Activated T-cell treated with anti-CD3 and anti-CD28 coated beads for 1 hour (primary cell): ENCODE data around the gene ZNF174.

ENCODE experiments used
- DNase-seq: peaks from one replicate; pipeline ENCODE4 v3.0.0-alpha.2; 2020; ENCODE audit warnings: low read depth

The ZNF174 gene

DNA sequence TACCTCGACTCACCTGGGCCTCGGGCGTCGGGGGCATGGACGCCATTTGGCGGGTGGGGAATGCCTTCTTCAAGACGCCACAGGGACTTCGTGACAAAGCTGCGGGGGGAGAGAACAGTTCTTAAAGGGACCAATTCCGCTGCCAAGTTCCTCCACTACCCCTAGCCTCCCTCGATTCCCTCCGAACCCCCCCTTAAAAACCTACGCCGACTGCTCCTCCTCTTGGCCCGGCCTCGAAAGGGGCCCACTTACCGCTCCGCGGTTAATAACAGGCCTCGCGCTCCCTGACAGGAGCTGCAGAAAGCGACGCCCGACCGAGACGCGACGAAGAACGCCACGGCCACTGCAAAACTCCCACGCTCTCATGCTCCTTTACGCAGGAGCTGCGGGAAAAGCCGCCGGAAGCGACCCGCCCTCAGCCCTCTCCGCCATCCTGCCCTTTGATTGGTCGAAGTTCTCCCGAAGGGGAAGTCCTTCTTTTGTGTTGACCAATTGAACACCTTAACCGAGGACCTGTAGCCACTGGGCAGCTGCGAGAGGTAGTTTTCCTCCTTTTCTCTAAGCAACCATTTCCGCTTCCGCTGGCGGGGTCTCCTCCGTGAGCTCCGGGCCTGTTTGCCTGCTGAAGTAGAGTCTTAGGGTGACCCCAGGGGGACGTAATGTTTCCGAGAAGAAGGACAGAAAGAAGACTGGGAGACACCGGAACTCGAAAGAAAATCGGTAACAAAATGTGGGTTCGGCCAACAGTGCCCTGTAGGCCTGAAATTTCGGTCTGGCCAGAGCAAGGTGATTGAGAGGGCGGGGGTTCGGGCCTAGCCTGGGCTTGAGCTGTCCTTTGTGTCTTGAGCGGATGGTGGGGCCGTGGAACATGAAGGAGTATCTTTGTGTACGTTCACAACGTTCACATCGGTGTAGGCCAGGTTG, 42.4 kb downstream of the ZNF174 start, which contains the start of the genes NAA60 and ZNF597:
Gene NAA60 (plus strand): TSS at position 573 of the 924 bp plus-strand sequence. CDS start 32,548 bp downstream, outside the sequence.
Gene ZNF597 (minus strand): TSS at position 397 of the 924 bp plus-strand sequence. CDS start 351 bp downstream, at position 46.
- DNase-seq = peak; percentile 58

DNA sequence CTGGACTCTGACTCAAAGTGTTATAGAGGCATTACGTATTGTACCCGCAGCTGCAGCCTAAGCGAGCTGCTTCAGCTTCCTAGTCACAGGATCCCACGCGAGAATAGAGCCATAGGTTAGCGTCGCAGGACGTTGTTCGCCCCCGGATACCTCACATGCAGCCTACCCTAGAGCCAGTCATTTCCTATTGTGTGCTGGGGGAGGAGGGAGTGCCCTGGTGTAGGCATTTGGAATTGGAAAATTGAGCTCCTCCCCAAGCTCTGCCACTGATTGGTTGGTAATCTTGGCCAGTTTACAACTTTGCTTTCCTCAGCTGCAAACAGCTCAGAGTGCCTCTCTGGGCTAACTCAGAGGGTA, 43.0 kb downstream of the ZNF174 start:
- DNase-seq = no peak

DNA sequence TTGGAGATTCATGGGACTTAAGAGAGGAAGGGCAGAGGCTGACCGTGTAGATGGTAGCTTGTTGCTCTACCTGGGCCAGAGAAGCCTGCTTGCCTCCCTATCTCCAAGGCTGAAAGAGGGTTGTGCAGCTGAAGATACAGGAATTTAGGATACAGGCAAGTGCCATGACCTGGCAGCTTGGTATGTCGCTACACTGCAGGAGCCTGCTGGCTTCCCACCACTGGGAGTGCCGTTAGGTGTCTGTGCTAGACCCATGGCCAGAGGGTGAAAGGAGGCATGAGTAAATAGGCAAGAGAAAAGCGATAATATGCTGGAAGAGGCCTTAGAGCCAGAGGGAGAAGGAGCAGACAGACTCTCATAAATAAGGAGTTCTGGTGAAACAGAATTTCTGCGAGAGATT, 53.1 kb downstream of the ZNF174 start:
- no peak for DNase-seq

- DNase-seq = no peak
These were observed 53.7 kb downstream of the ZNF174 start for GRCh38 chr16:3454631-3455147.

DNA sequence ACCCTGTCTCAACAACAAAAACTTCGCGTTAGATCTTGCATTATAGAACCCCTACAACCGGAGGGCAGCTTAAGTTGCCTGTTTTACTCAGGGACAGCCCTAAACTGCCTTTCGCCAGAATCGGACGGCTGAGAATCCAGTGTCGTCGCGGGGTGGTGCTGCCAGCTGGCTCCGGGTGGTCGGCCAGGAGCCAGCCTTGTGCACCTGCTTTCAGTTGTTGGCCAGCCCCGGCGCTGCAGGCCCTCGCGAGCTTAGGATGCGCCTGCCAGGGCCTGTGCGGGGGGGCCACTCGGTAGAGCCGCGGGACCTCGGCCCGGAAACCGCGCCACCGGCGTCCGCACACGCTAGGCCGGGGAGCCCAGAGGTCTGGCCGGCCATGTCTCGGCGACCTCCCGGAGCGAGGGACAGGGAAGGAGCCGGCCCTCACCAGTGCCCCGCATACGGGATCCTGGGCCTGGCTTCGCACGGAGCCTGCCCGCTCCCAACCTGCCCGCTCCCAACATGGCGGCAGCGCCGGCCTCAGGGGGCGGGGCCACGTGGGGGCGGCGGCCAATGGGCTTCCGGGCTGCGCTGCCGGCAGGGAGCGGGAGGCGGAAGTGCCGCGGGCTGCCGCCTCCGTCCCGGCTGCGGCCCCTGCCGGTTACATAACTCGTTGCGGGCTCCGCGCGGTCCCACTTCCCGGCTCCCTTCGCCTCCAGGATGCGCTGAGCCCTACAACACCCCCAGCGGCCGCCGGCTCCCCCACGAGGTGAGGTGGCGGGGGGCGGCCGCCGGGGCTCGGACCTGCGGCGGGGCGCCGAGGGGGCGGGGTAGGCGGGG, 56.6 kb downstream of the ZNF174 start:
- peak; percentile 89 for DNase-seq

- DNase-seq = no peak
These were observed 57.4 kb downstream of the ZNF174 start for GRCh38 chr16:3458278-3458851.

- no peak for DNase-seq
These were observed 57.9 kb downstream of the ZNF174 start for GRCh38 chr16:3458852-3459361.
